Natural killer cell (primary cell): Measurements from ENCODE around the gene CAMTA1. TPM values are rescaled to one million over a fixed set of nuclear protein-coding genes. Genes with fewer than 3 reads are reported as not detected.

Source experiments
- ATAC-seq, 3 donors: fragments of 150-1000 bp in 2 of 3; fragments of 200-7000 bp in 1 of 3; cut with Tn5 transposase; 1 replicate in 1 of 3; 2 replicates in 2 of 3; pipeline ENCODE4 v1.10.0; 2021; ENCODE audit warnings: mild to moderate bottlenecking in 2 of 3, moderate library complexity in 2 of 3
- DNase-seq, 2 donors: peaks; one replicate each; pipeline versions ENCODE4 v3.0.0 to v3.0.0-alpha.2; 2013 to 2021; ENCODE audit warnings: mixed read lengths in 1 of 2
- H3K27ac ChIP-seq: one replicate; pipeline ENCODE4 v1.5.1; 2013; ENCODE audit warnings: mild to moderate bottlenecking, low read length
- H3K27me3 ChIP-seq: one replicate; pipeline ENCODE4 v1.6.1; 2013; ENCODE audit warnings: low read length; ENCODE audit not compliant: control insufficient read depth, insufficient read depth
- H3K36me3 ChIP-seq: one replicate; pipeline ENCODE4 v1.6.1; 2013; ENCODE audit warnings: low read length; ENCODE audit not compliant: control insufficient read depth, insufficient read depth
- H3K4me1 ChIP-seq: one replicate; pipeline ENCODE4 v1.6.1; 2013; ENCODE audit warnings: low read length; ENCODE audit not compliant: control insufficient read depth, insufficient read depth
- H3K4me3 ChIP-seq: one replicate; pipeline ENCODE4 v1.5.1; 2013; ENCODE audit warnings: low read length
- H3K9me3 ChIP-seq: one replicate; pipeline ENCODE4 v1.6.1; 2013; ENCODE audit warnings: low read length; ENCODE audit not compliant: control insufficient read depth, insufficient read depth
- H3K27ac Mint-ChIP-seq, 2 donors: one replicate each; pipeline ENCODE4 v1.8.0; 2022; ENCODE audit warnings: mild to moderate bottlenecking in 2 of 2, mixed read lengths in 2 of 2, moderate library complexity in 1 of 2
- H3K27me3 Mint-ChIP-seq, 2 donors: one replicate each; pipeline ENCODE4 v1.8.0; 2022; ENCODE audit warnings: low read depth in 2 of 2, mixed read lengths in 2 of 2
- H3K36me3 Mint-ChIP-seq: one replicate; pipeline ENCODE4 v1.8.0; 2022; ENCODE audit warnings: mixed read lengths
- H3K4me1 Mint-ChIP-seq, 2 donors: one replicate each; pipeline ENCODE4 v1.8.0; 2022; ENCODE audit warnings: mixed read lengths in 2 of 2
- H3K4me3 Mint-ChIP-seq: one replicate; pipeline ENCODE4 v1.8.0; 2022; ENCODE audit warnings: mild to moderate bottlenecking, moderate library complexity, mixed read lengths
- H3K9me3 Mint-ChIP-seq, 2 donors: one replicate each; pipeline ENCODE4 v1.8.0; 2022; ENCODE audit warnings: mixed read lengths in 2 of 2
- CTCF ChIP-seq: fragments of 200-600 bp; IDR thresholded peaks from one replicate; pipeline ENCODE4 v1.8.0; 2022; ENCODE audit warnings: antibody characterized with exemption
- WGBS: methylation state at CpG from one replicate; pipeline ENCODE4 v1.1.7; 2013; ENCODE audit warnings: missing lambda C conversion rate; ENCODE audit not compliant: insufficient coverage; 5-methylcytosine and 5-hydroxymethylcytosine counted together
- intact Hi-C: fragments of 100-400 bp; cut with micrococcal nuclease; formaldehyde crosslinking; loops from one replicate; pipeline ENCODE4 v1.14.2; 2022
- total RNA-seq, 4 donors: library from RNA; stranded (reverse); fragments of 120-200 nt in 1 of 4; gene quantifications; one replicate each; pipeline versions ENCODE4 v1.2.3 to v1.2.4, GENCODE V29; 2013 to 2022

CAMTA1 gene
- total RNA-seq, 3 donors from 2014 or later (not counting 1 experiment from before 2014, with no cell fraction given), result 40.6 to 53.3 (median 44.9) TPM

- no peak for ATAC-seq
- no peaks in the 10 kb centered on the region for H3K9me3 Mint-ChIP-seq
- no peak overlapping the region for H3K4me3 Mint-ChIP-seq
- peaks cover 0 to 5% of the 10 kb centered on the region in 2 donors for H3K27me3 Mint-ChIP-seq
- Histone ChIP-seq H3K36me3 (no peaks in the 10 kb centered on the region), H3K9me3 (no peaks in the 10 kb centered on the region), H3K4me1 (no peaks in the 10 kb centered on the region), H3K27ac (no peak overlapping the region), H3K4me3 (no peak overlapping the region), H3K27me3 (no peaks in the 10 kb centered on the region)
- peaks cover 1 to 3% of the 10 kb centered on the region in 2 donors for H3K4me1 Mint-ChIP-seq
- no peak for DNase-seq
- intact Hi-C loops, result no loop called here
- H3K27ac Mint-ChIP-seq, result no peak overlapping the region
- 72% methylated on average over 5 of the region's 5 CpGs for WGBS
- no peak for TF ChIP-seq CTCF
- no peaks in the 10 kb centered on the region for H3K36me3 Mint-ChIP-seq
These were observed 962.4 kb downstream of the CAMTA1 start for GRCh38 chr1:7747605-7748004.

GRCh38 chr1:7749126-7749525 lies 963.9 kb downstream of the CAMTA1 start:
- H3K27ac Mint-ChIP-seq, result no peak overlapping the region
- peaks cover 4% of the 10 kb centered on the region for H3K4me1 ChIP-seq
- peaks cover 9 to 11% of the 10 kb centered on the region in 2 donors for H3K4me1 Mint-ChIP-seq
- no peak overlapping the region for H3K4me3 Mint-ChIP-seq
- H3K36me3 ChIP-seq, result no peaks in the 10 kb centered on the region
- no peaks in the 10 kb centered on the region for H3K9me3 ChIP-seq
- H3K36me3 Mint-ChIP-seq, result no peaks in the 10 kb centered on the region
- no peak for TF ChIP-seq CTCF
- ATAC-seq (no peak), DNase-seq (no peak)
- no peak overlapping the region for H3K27ac ChIP-seq
- H3K27me3 ChIP-seq, result no peaks in the 10 kb centered on the region
- no peak overlapping the region for H3K4me3 ChIP-seq
- WGBS, result 77% methylated on average over 5 of the region's 5 CpGs
- no peaks in the 10 kb centered on the region for H3K9me3 Mint-ChIP-seq
- intact Hi-C loops, result no loop called here
- H3K27me3 Mint-ChIP-seq, result peaks cover 0 to 5% of the 10 kb centered on the region in 2 donors

GRCh38 chr1:7751174-7751573 lies 965.9 kb downstream of the CAMTA1 start:
- intact Hi-C loops, result no loop called here
- peaks cover 9 to 14% of the 10 kb centered on the region in 2 donors for H3K4me1 Mint-ChIP-seq
- no peak overlapping the region for H3K27ac Mint-ChIP-seq

More at GRCh38 chr1:7751174-7751573, 965.9 kb downstream of the CAMTA1 start:
- H3K9me3 Mint-ChIP-seq, result no peaks in the 10 kb centered on the region
- H3K27ac ChIP-seq, result no peak overlapping the region
- no peak for TF ChIP-seq CTCF
- no peaks in the 10 kb centered on the region for H3K27me3 Mint-ChIP-seq
- H3K36me3 Mint-ChIP-seq, result no peaks in the 10 kb centered on the region
- DNase-seq (no peak), ATAC-seq (no peak)
- no peaks in the 10 kb centered on the region for H3K27me3 ChIP-seq
- H3K4me3 Mint-ChIP-seq, result no peak overlapping the region
- peaks cover 4% of the 10 kb centered on the region for H3K4me1 ChIP-seq
- 93% methylated on average over 11 of the region's 11 CpGs for WGBS
- no peaks in the 10 kb centered on the region for H3K9me3 ChIP-seq
- H3K36me3 ChIP-seq, result no peaks in the 10 kb centered on the region
- H3K4me3 ChIP-seq, result no peak overlapping the region
